ENCODE results near the gene PA2G4.

DNA sequence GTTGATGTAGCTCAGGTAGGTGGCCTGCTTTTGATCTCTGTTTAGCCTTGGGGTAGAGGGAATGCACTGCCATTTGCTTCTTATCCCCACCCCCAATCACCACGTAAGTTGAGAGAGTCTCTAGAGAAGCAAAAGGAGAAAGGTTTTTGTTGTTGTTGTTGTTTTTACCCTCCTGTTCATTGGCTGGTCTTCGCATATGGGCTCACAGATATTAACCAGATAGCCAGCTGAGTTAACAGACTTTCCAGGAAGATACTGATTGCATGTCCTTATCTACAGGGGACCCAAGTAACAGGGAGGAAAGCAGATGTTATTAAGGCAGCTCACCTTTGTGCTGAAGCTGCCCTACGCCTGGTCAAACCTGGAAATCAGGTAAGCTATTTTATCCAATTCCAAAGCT lies 2.9 kb downstream of the PA2G4 start:
- no peak for TF ChIP-seq POLR2A (IDR thresholded peaks at IDR 0.05)
- no peak for TF ChIP-seq EP300 (IDR thresholded peaks at IDR 0.05; ENCODE audit: low read depth)

All from transverse colon (tissue), 1 donor.